GM23338 (cell line): ENCODE data around the gene GNA12. TPM values are rescaled to one million over a fixed set of nuclear protein-coding genes. Genes with fewer than 3 reads are reported as not detected.

Source experiments
- ATAC-seq: fragments of 200-7000 bp; cut with Tn5 transposase; 3 replicates; pipeline ENCODE4 v1.9.1; 2020
- DNase-seq: peaks from one replicate; pipeline ENCODE4 v3.0.0-alpha.2; 2015; ENCODE audit warnings: low spot score
- H2AFZ ChIP-seq: fragments of 200-600 bp; sonication (generic); 2 replicates; pipeline ENCODE4 v1.8.0; 2016; ENCODE audit warnings: antibody characterized with exemption, mild to moderate bottlenecking, moderate library complexity
- H3F3A ChIP-seq: fragments of 200-600 bp; sonication (generic); replicated peaks from 2 replicates; pipeline ENCODE4 v1.8.0; 2017; ENCODE audit warnings: antibody characterized with exemption, mixed run types, low read depth
- H3K27ac ChIP-seq: fragments of 200-600 bp; sonication (generic); 2 replicates; pipeline ENCODE4 v1.6.1; 2016; ENCODE audit warnings: low read depth
- H3K27me3 ChIP-seq: fragments of 200-600 bp; sonication (generic); 2 replicates; pipeline ENCODE4 v1.8.0; 2016; ENCODE audit warnings: mild to moderate bottlenecking, mixed run types, moderate library complexity; ENCODE audit not compliant: insufficient read depth
- H3K36me3 ChIP-seq: fragments of 200-600 bp; sonication (generic); 2 replicates; pipeline ENCODE4 v1.8.0; 2016; ENCODE audit warnings: mild to moderate bottlenecking; ENCODE audit not compliant: insufficient read depth
- H3K4me1 ChIP-seq: fragments of 200-600 bp; sonication (generic); 2 replicates; pipeline ENCODE4 v1.8.0; 2016; ENCODE audit warnings: mild to moderate bottlenecking, moderate library complexity; ENCODE audit not compliant: insufficient read depth
- H3K4me2 ChIP-seq: fragments of 200-600 bp; sonication (generic); 2 replicates; pipeline ENCODE4 v1.7.1; 2017; ENCODE audit warnings: mixed run types
- H3K4me3 ChIP-seq: fragments of 200-600 bp; sonication (generic); 2 replicates; pipeline ENCODE4 v1.6.1; 2016; ENCODE audit warnings: mixed run types
- H3K79me2 ChIP-seq: fragments of 200-600 bp; sonication (generic); replicated peaks from 2 replicates; pipeline ENCODE4 v1.8.0; 2017; ENCODE audit warnings: mild to moderate bottlenecking; ENCODE audit not compliant: insufficient read depth
- H3K9me2 ChIP-seq: fragments of 200-600 bp; sonication (generic); 2 replicates; pipeline ENCODE4 v1.8.0; 2017; ENCODE audit not compliant: insufficient read depth
- H4K20me1 ChIP-seq: fragments of 200-600 bp; sonication (generic); replicated peaks from 2 replicates; pipeline ENCODE4 v1.8.0; 2017; ENCODE audit warnings: mild to moderate bottlenecking; ENCODE audit not compliant: insufficient read depth
- H3K27ac Mint-ChIP-seq: 2 replicates; pipeline ENCODE4 v1.8.0; 2020; ENCODE audit warnings: inconsistent platforms, mild to moderate bottlenecking, moderate library complexity, mixed read lengths
- H3K27me3 Mint-ChIP-seq: 3 replicates; pipeline ENCODE4 v1.8.0; 2022; ENCODE audit warnings: low read depth, mild to moderate bottlenecking, moderate library complexity, mixed read lengths, inconsistent platforms; ENCODE audit not compliant: insufficient read depth, poor library complexity
- H3K36me3 Mint-ChIP-seq: 3 replicates; pipeline ENCODE4 v1.8.0; 2021; ENCODE audit warnings: low read depth, mild to moderate bottlenecking, inconsistent platforms, moderate library complexity, mixed read lengths
- H3K4me1 Mint-ChIP-seq: 3 replicates; pipeline ENCODE4 v1.8.0; 2020; ENCODE audit warnings: mild to moderate bottlenecking, inconsistent platforms, mixed read lengths
- H3K4me3 Mint-ChIP-seq: 3 replicates; pipeline ENCODE4 v1.8.0; 2021; ENCODE audit warnings: moderate library complexity, mild to moderate bottlenecking, inconsistent platforms, mixed read lengths
- H3K9me3 Mint-ChIP-seq: 3 replicates; pipeline ENCODE4 v1.8.0; 2020; ENCODE audit warnings: moderate library complexity, mild to moderate bottlenecking, inconsistent platforms, mixed read lengths
- CREB1 ChIP-seq: fragments of 250-450 bp; sonication (Bioruptor Pico); IDR thresholded peaks from 2 replicates; pipeline ENCODE4 v1.5.0; 2020; ENCODE audit warnings: low read depth, mild to moderate bottlenecking, moderate library complexity
- CTCF ChIP-seq, 2 experiments: fragments of 200-600 bp in 1 of 2; sonication (generic) in 1 of 2; conservative IDR thresholded peaks; 2 replicates each; pipeline versions ENCODE4 v1.5.1 to v1.6.1; 2016 to 2017; ENCODE audit warnings: antibody characterized with exemption in 2 of 2, low read depth in 2 of 2, mild to moderate bottlenecking in 2 of 2, moderate library complexity in 1 of 2
- ETS1 ChIP-seq: IDR thresholded peaks from 2 replicates; pipeline ENCODE4 v1.6.1; 2016; ENCODE audit warnings: antibody characterized with exemption
- EZH2 ChIP-seq: fragments of 200-600 bp; sonication (generic); IDR thresholded peaks from one replicate; pipeline ENCODE4 v1.8.0; 2017; ENCODE audit warnings: antibody characterized with exemption, mild to moderate bottlenecking, low read depth; ENCODE audit not compliant: unreplicated experiment
- EZH2phosphoT487 ChIP-seq: fragments of 200-600 bp; sonication (generic); IDR thresholded peaks from one replicate; pipeline ENCODE4 v1.8.1; 2018; ENCODE audit warnings: antibody characterized with exemption; ENCODE audit not compliant: unreplicated experiment
- JUNB ChIP-seq: IDR thresholded peaks from one replicate; pipeline ENCODE4 v1.6.1; 2016; ENCODE audit warnings: antibody characterized with exemption; ENCODE audit not compliant: unreplicated experiment
- NANOG ChIP-seq: IDR thresholded peaks from 2 replicates; pipeline ENCODE4 v1.6.1; 2016; ENCODE audit warnings: antibody characterized with exemption, borderline replicate concordance
- POLR2AphosphoS5 ChIP-seq: IDR thresholded peaks from 2 replicates; pipeline ENCODE4 v1.6.1; 2016; ENCODE audit warnings: antibody characterized with exemption, low read depth
- STAT1 ChIP-seq: IDR thresholded peaks from one replicate; pipeline ENCODE4 v1.6.1; 2016; ENCODE audit warnings: antibody characterized with exemption; ENCODE audit not compliant: unreplicated experiment
- ZNF114 ChIP-seq: fragments of 250-450 bp; sonication (Bioruptor Pico); IDR thresholded peaks from 2 replicates; pipeline ENCODE4 v1.5.0; 2020; ENCODE audit warnings: mild to moderate bottlenecking, moderate library complexity
- ZNF331 ChIP-seq: fragments of 250-450 bp; sonication (Bioruptor Pico); IDR thresholded peaks from 2 replicates; pipeline ENCODE4 v1.5.0; 2020; ENCODE audit warnings: low read depth, mild to moderate bottlenecking, moderate library complexity
- ZNF462 ChIP-seq: fragments of 250-450 bp; sonication (Bioruptor Pico); IDR thresholded peaks from 2 replicates; pipeline ENCODE4 v1.5.0; 2020; ENCODE audit warnings: mild to moderate bottlenecking, moderate library complexity
- polyA plus RNA-seq: library from polyadenylated mRNA; unstranded; fragments of >200 nt; fragmentation: Nextera tagmentation; extraction: Ambion mirVana; gene quantifications from 2 replicates; pipeline ENCODE4 v1.2.1, GENCODE V29; 2016
- total RNA-seq: library from RNA; depleted of rRNA; stranded (reverse); fragments of >200 nt; shearing (Covaris generic); gene quantifications from 2 replicates; pipeline ENCODE4 v1.2.3, GENCODE V29; 2014
- TF ChIP-seq, protein P1 (sequence below): IDR thresholded peaks from one replicate; pipeline ENCODE4 v1.6.1; 2018; ENCODE audit warnings: antibody characterized with exemption; ENCODE audit not compliant: unreplicated experiment

GNA12 gene
- total and polyA plus RNA-seq, 2 experiments from 2014 or later, result 24.0 to 87.7 TPM

DNA sequence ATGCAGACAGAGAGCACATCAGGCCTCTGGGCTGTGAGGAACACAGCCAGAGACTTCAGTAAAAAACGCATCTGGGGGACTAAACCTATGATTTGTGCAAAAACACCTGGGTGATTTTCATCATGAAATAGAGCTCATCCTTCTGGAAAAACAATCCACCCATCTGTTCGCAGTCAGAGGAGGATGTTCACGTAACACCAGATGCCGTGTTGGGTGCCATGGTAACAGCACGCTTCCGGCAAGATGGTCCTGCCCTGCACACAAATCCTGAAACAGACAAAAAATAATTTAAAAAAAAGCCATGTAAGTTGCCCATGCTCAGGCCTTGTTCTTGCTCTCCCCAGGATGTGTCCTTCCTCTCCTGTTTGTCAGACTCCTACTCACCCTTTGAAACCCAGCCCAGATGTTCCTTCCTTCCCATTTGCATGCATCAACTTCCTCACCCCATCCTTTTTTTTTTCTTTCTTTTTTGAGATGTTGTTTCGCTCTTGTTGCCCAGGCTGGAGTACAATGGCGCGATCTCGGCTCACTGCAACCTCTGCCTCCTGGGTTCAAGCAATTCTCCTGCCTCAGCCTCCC lies 28.3 kb upstream of the GNA12 start:
- Mint-ChIP-seq H3K4me3 (no peak overlapping the region), H3K27me3 (peaks cover 8% of the 10 kb centered on the region), H3K27ac (no peak overlapping the region), H3K4me1 (peaks cover 24% of the 10 kb centered on the region), H3K9me3 (no peaks in the 10 kb centered on the region), H3K36me3 (no peaks in the 10 kb centered on the region)
- no peaks in the 10 kb centered on the region for H3K27me3 ChIP-seq
- H3K36me3 ChIP-seq, result no peaks in the 10 kb centered on the region
- no peaks in the 10 kb centered on the region for H3K79me2 ChIP-seq
- DNase-seq, result no peak
- ATAC-seq, result no peak
- TF ChIP-seq POLR2AphosphoS5 (no peak), NANOG (no peak), ZNF462 (CRISPR knock-in tag) (no peak), CTCF (conservative IDR thresholded peaks at IDR 0.05; ENCODE audit: low read depth in 2 of 2) (no peak), ZNF331 (CRISPR knock-in tag) (no peak), CREB1 (CRISPR knock-in tag) (no peak), EZH2phosphoT487 (no peak), ZNF114 (no peak), ETS1 (no peak), EZH2 (no peak), JUNB (no peak), STAT1 (no peak)
- TF ChIP-seq, protein P1, sequence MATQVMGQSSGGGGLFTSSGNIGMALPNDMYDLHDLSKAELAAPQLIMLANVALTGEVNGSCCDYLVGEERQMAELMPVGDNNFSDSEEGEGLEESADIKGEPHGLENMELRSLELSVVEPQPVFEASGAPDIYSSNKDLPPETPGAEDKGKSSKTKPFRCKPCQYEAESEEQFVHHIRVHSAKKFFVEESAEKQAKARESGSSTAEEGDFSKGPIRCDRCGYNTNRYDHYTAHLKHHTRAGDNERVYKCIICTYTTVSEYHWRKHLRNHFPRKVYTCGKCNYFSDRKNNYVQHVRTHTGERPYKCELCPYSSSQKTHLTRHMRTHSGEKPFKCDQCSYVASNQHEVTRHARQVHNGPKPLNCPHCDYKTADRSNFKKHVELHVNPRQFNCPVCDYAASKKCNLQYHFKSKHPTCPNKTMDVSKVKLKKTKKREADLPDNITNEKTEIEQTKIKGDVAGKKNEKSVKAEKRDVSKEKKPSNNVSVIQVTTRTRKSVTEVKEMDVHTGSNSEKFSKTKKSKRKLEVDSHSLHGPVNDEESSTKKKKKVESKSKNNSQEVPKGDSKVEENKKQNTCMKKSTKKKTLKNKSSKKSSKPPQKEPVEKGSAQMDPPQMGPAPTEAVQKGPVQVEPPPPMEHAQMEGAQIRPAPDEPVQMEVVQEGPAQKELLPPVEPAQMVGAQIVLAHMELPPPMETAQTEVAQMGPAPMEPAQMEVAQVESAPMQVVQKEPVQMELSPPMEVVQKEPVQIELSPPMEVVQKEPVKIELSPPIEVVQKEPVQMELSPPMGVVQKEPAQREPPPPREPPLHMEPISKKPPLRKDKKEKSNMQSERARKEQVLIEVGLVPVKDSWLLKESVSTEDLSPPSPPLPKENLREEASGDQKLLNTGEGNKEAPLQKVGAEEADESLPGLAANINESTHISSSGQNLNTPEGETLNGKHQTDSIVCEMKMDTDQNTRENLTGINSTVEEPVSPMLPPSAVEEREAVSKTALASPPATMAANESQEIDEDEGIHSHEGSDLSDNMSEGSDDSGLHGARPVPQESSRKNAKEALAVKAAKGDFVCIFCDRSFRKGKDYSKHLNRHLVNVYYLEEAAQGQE, result no peak
- H3K9me2 ChIP-seq, result no peaks in the 10 kb centered on the region
- no peaks in the 10 kb centered on the region for H3F3A ChIP-seq
- H4K20me1 ChIP-seq, result no peaks in the 10 kb centered on the region
- no peak overlapping the region for H3K4me2 ChIP-seq
- peaks cover 4% of the 10 kb centered on the region; the same call in 1 of the 2 replicates for H3K4me1 ChIP-seq
- H3K4me3 ChIP-seq, result no peak overlapping the region
- H3K27ac ChIP-seq, result no peak overlapping the region
- H2AFZ ChIP-seq, result no peak overlapping the region
